K562 (cell line): ENCODE results near the gene ELP5. TPM values are rescaled to one million over a fixed set of nuclear protein-coding genes. Genes with fewer than 3 reads are reported as not detected.
A peak's percentile ranks its signal among the peaks of the same experiment; 100 is the strongest.

Source experiments
- CCAR2 ChIP-seq: fragments of 200-400 bp; formaldehyde crosslinking; IDR thresholded peaks from 2 replicates; pipeline ENCODE4 v1.6.1; 2017; ENCODE audit warnings: mild to moderate bottlenecking, low read depth, low read length
- CHD7 ChIP-seq: fragments of 200-600 bp; sonication (generic); IDR thresholded peaks from one replicate; pipeline ENCODE4 v1.6.1; 2012; ENCODE audit warnings: mild to moderate bottlenecking, low read depth, low read length, inconsistent platforms
- DMBX1 ChIP-seq: fragments of 250-450 bp; sonication (Bioruptor Pico); IDR thresholded peaks from 2 replicates; pipeline ENCODE4 v1.8.0; 2022; ENCODE audit warnings: inconsistent platforms, mild to moderate bottlenecking, moderate library complexity, borderline replicate concordance
- E4F1 ChIP-seq: fragments of 250-450 bp; sonication (Bioruptor Pico); IDR thresholded peaks from 2 replicates; pipeline ENCODE4 v1.5.0; 2021; ENCODE audit warnings: mild to moderate bottlenecking, borderline replicate concordance
- EHMT2 ChIP-seq: fragments of 450-650 bp; IDR thresholded peaks from 2 replicates; pipeline ENCODE4 v1.6.1; 2018; ENCODE audit warnings: antibody characterized with exemption
- HNRNPK ChIP-seq: fragments of 200-400 bp; formaldehyde crosslinking; IDR thresholded peaks from one replicate; pipeline ENCODE4 v1.6.1; 2018; ENCODE audit warnings: mild to moderate bottlenecking, low read depth, low read length; ENCODE audit not compliant: poor library complexity, severe bottlenecking
- NR2F6 ChIP-seq: fragments of 450-650 bp; formaldehyde crosslinking; IDR thresholded peaks from 2 replicates; pipeline ENCODE4 v1.4.0; 2020; ENCODE audit warnings: mild to moderate bottlenecking
- PHF8 ChIP-seq: fragments of 200-600 bp; sonication (generic); IDR thresholded peaks from 2 replicates; pipeline ENCODE4 v1.6.1; 2012; ENCODE audit warnings: mixed run types, mild to moderate bottlenecking, inconsistent platforms, low read length, moderate library complexity, borderline replicate concordance
- PHTF2 ChIP-seq: fragments of 250-450 bp; sonication (Bioruptor Pico); IDR thresholded peaks from 2 replicates; pipeline ENCODE4 v1.5.0; 2021; ENCODE audit warnings: mild to moderate bottlenecking
- POLR3A ChIP-seq: IDR thresholded peaks from 2 replicates; pipeline ENCODE4 v1.6.1; 2011; ENCODE audit warnings: borderline replicate concordance, mild to moderate bottlenecking, moderate library complexity; ENCODE audit not compliant: insufficient read length, insufficient read depth; ENCODE audit errors: extremely low read depth
- SRSF1 ChIP-seq: fragments of 200-400 bp; formaldehyde crosslinking; IDR thresholded peaks from 2 replicates; pipeline ENCODE4 v1.6.1; 2017; ENCODE audit warnings: mild to moderate bottlenecking, low read depth, low read length, moderate library complexity
- ZNF165 ChIP-seq: fragments of 250-450 bp; sonication (Bioruptor Pico); IDR thresholded peaks from 2 replicates; pipeline ENCODE4 v1.4.0; 2020; ENCODE audit warnings: borderline replicate concordance
- ZNF507 ChIP-seq: conservative IDR thresholded peaks from 2 replicates; pipeline ENCODE4 v1.6.1; 2017; ENCODE audit warnings: missing genetic modification characterization, missing compliant biosample characterization
- ZNF76 ChIP-seq: fragments of 250-450 bp; sonication (Bioruptor Pico); IDR thresholded peaks from 2 replicates; pipeline ENCODE4 v1.4.0; 2020; ENCODE audit warnings: mild to moderate bottlenecking, moderate library complexity, borderline replicate concordance
- polyA plus RNA-seq, 8 experiments: library from polyadenylated mRNA; depleted of rRNA in 4 of 8; stranded (reverse) in 5 of 8; unstranded in 3 of 8; fragments of >200 nt; fragmentation: Nextera tagmentation in 2 of 8; fragmentation: Illumina TruSeq in 1 of 8; extraction: Ambion mirVana in 2 of 8; extraction: Trizol in 1 of 8; gene quantifications; 2 replicates each; pipeline versions ENCODE4 v1.2.1 to v1.2.3, GENCODE V29; 2011 to 2014; ENCODE audit warnings: inconsistent platforms in 1 of 8, missing spikeins in 1 of 8
- total RNA-seq, 7 experiments: library from RNA; depleted of rRNA in 6 of 7; stranded (reverse); fragments of >200 nt in 6 of 7; fragmentation: Illumina TruSeq in 2 of 7; extraction: Trizol in 2 of 7; gene quantifications; 2 replicates each; pipeline versions ENCODE4 v1.2.1 to v1.2.3, GENCODE V29; 2011 to 2021; ENCODE audit warnings: low replicate concordance in 1 of 7

Gene ELP5
- total and polyA plus RNA-seq, 9 of the 15 experiments (the other 6 are each of a cell fraction or from before 2014, with no cell fraction given) = 25.7 to 77.9 (median 52.9) TPM

GRCh38 chr17:7306911-7307685 lies 55.1 kb downstream of the ELP5 start, which contains the start of gene EIF5A (continued):
- no peak for TF ChIP-seq CHD7
- no peak for TF ChIP-seq DMBX1
- TF ChIP-seq ZNF165 = no peak
- TF ChIP-seq E4F1 (CRISPR knock-in tag) = no peak
- TF ChIP-seq NR2F6 (CRISPR knock-in tag) = no peak
- TF ChIP-seq SRSF1 = no peak
- no peak for TF ChIP-seq CCAR2
- TF ChIP-seq ZNF76 (CRISPR knock-in tag) = no peak
- TF ChIP-seq POLR3A = no peak
- peak; percentile 68; the same call in 1 of the 2 replicates for TF ChIP-seq PHF8
- no peak for TF ChIP-seq HNRNPK
- TF ChIP-seq ZNF507 (tag) = no peak
- TF ChIP-seq EHMT2 = no peak
- no peak for TF ChIP-seq PHTF2
